ENCODE measurements around the gene CD58.

DNA sequence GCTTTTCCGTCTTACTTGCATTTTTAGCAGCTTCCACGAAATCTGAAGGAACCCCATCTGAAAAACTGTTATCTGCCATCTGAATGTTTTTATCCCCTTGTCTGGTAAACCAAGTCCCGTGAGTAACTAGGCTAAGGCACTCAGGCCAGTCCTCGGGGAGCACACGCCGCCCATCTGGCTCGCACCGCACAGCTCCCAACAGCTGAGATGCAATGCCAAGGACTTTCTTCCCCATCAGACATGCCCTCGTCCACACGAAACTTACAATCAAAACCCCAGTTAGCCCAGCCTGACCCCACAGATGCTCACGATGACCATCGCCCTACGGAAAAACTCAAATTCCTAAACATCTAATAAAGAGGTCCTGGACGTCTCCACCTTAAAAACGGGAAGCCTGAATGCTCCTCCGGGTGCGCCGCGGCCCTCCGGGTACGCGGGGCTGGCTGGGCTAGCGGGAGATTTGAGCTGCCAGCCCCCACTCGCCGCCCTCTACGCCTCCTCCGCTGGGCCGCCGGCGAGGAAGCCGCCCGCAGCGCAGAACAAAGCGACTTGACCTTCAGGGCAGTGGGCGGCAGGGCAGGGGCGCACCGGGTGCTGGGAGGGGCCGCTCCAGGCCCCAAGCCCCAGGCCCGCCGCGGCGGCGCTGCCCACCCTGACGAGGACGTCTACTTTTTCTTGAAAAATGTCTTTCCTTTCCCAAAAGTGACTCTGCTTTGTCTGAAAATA lies 36.6 kb downstream of the CD58 start:
- no peak for TF ChIP-seq POLR2A (IDR thresholded peaks at IDR 0.05; ENCODE audit: low read depth, low read length)
- TF ChIP-seq, protein P1, sequence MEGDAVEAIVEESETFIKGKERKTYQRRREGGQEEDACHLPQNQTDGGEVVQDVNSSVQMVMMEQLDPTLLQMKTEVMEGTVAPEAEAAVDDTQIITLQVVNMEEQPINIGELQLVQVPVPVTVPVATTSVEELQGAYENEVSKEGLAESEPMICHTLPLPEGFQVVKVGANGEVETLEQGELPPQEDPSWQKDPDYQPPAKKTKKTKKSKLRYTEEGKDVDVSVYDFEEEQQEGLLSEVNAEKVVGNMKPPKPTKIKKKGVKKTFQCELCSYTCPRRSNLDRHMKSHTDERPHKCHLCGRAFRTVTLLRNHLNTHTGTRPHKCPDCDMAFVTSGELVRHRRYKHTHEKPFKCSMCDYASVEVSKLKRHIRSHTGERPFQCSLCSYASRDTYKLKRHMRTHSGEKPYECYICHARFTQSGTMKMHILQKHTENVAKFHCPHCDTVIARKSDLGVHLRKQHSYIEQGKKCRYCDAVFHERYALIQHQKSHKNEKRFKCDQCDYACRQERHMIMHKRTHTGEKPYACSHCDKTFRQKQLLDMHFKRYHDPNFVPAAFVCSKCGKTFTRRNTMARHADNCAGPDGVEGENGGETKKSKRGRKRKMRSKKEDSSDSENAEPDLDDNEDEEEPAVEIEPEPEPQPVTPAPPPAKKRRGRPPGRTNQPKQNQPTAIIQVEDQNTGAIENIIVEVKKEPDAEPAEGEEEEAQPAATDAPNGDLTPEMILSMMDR (conservative IDR thresholded peaks at IDR 0.05; ENCODE audit: low read depth, low read length) = no peak
- TF ChIP-seq RCOR1 (IDR thresholded peaks at IDR 0.05; ENCODE audit: insufficient replicate concordance, low read length) = no peak
- no peak for TF ChIP-seq MXI1 (IDR thresholded peaks at IDR 0.05; ENCODE audit: borderline replicate concordance, low read depth, low read length)
- no peak for TF ChIP-seq SMC3 (IDR thresholded peaks at IDR 0.05; ENCODE audit: low read depth, low read length)
- TF ChIP-seq MAZ (IDR thresholded peaks at IDR 0.05; ENCODE audit: borderline replicate concordance, low read depth, low read length) = no peak
- TF ChIP-seq NFE2L2 (IDR thresholded peaks at IDR 0.05; ENCODE audit: low read depth, low read length) = no peak
- TF ChIP-seq, protein P2, sequence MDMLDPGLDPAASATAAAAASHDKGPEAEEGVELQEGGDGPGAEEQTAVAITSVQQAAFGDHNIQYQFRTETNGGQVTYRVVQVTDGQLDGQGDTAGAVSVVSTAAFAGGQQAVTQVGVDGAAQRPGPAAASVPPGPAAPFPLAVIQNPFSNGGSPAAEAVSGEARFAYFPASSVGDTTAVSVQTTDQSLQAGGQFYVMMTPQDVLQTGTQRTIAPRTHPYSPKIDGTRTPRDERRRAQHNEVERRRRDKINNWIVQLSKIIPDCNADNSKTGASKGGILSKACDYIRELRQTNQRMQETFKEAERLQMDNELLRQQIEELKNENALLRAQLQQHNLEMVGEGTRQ (IDR thresholded peaks at IDR 0.05; ENCODE audit: low read depth, low read length) = no peak
- TF ChIP-seq CHD1 (IDR thresholded peaks at IDR 0.05; ENCODE audit: low read depth, low read length) = no peak
